Thymus (tissue), 11 donors: ENCODE results near the gene MYO1E. TPM values are rescaled to one million over a fixed set of nuclear protein-coding genes. Genes with fewer than 3 reads are reported as not detected.
"Not testable (repeated sequence)": the region's sequence is repeated elsewhere in the genome, so short reads cannot be mapped to it uniquely, and the experiment has no call there.

Source experiments
- DNase-seq, 9 donors: peaks; one replicate each; pipeline ENCODE4 v3.0.0-alpha.2; 2013; ENCODE audit warnings: low spot score in 9 of 9, low read depth in 6 of 9, missing footprints in 1 of 9
- H3K27ac ChIP-seq, 2 donors: one replicate each; pipeline ENCODE4 v1.5.1; 2013; ENCODE audit warnings: control low read depth in 1 of 2, low read depth in 1 of 2, low read length in 1 of 2, mild to moderate bottlenecking in 1 of 2, moderate library complexity in 1 of 2
- H3K27me3 ChIP-seq, 2 donors: one replicate each; pipeline ENCODE4 v1.5.1; 2013; ENCODE audit warnings: low read length in 1 of 2; ENCODE audit not compliant: control insufficient read depth in 2 of 2, insufficient read depth in 1 of 2
- H3K36me3 ChIP-seq, 2 donors: one replicate each; pipeline ENCODE4 v1.5.1; 2013; ENCODE audit warnings: low read length in 1 of 2, mild to moderate bottlenecking in 1 of 2, moderate library complexity in 1 of 2; ENCODE audit not compliant: control insufficient read depth in 2 of 2, insufficient read depth in 2 of 2
- H3K4me1 ChIP-seq, 2 donors: one replicate each; pipeline ENCODE4 v1.5.1; 2013; ENCODE audit warnings: low read length in 2 of 2; ENCODE audit not compliant: control insufficient read depth in 2 of 2, insufficient read depth in 2 of 2
- H3K4me3 ChIP-seq, 2 donors: one replicate each; pipeline ENCODE4 v1.5.1; 2013; ENCODE audit warnings: low read length in 2 of 2, control low read depth in 1 of 2, mild to moderate bottlenecking in 1 of 2
- H3K9me3 ChIP-seq, 2 donors: one replicate each; pipeline ENCODE4 v1.5.1; 2013; ENCODE audit warnings: low read length in 1 of 2, mild to moderate bottlenecking in 1 of 2; ENCODE audit not compliant: control insufficient read depth in 2 of 2, insufficient read depth in 1 of 2
- WGBS: extraction: QIAGEN DNeasy Blood & Tissue Kit; methylation state at CpG from one replicate; pipeline ENCODE4 v1.1.7; 2013; 5-methylcytosine and 5-hydroxymethylcytosine counted together
- polyA plus RNA-seq: library from polyadenylated mRNA; stranded (reverse); fragments of 200-250 nt; gene quantifications from one replicate; pipeline ENCODE4 v1.2.3, GENCODE V29; 2013
- total RNA-seq: library from RNA; stranded (reverse); fragments of 120-200 nt; gene quantifications from one replicate; pipeline ENCODE4 v1.2.4, GENCODE V29; 2013
- donor health status: healthy.

Gene MYO1E
- total and polyA plus RNA-seq, 2 donors = 15.5 to 59.8 TPM

- H3K27ac ChIP-seq = no peak overlapping the region
- H3K9me3 ChIP-seq = no peaks in the 10 kb centered on the region
- peaks cover 0 to 4% of the 10 kb centered on the region in 2 donors for H3K4me1 ChIP-seq
- no peak for DNase-seq
- no peaks in the 10 kb centered on the region for H3K27me3 ChIP-seq
- no peaks in the 10 kb centered on the region for H3K36me3 ChIP-seq
- H3K4me3 ChIP-seq = no peak overlapping the region
- 85% methylated on average over 3 of the region's 3 CpGs for WGBS
These were observed 23.5 kb upstream of the MYO1E start for GRCh38 chr15:59396211-59396610.

GRCh38 chr15:59394166-59394661, 21.5 kb upstream of the MYO1E start:
- no peaks in the 10 kb centered on the region for H3K27me3 ChIP-seq
- H3K4me3 ChIP-seq = no peak overlapping the region
- H3K27ac ChIP-seq = no peak overlapping the region
- DNase-seq = no peak
- no peaks in the 10 kb centered on the region for H3K36me3 ChIP-seq
- no peaks in the 10 kb centered on the region for H3K4me1 ChIP-seq
- 97% methylated on average over 9 of the region's 9 CpGs for WGBS
- H3K9me3 ChIP-seq = no peaks in the 10 kb centered on the region

- Histone ChIP-seq H3K27ac (no peak overlapping the region), H3K4me1 (no peaks in the 10 kb centered on the region), H3K27me3 (no peaks in the 10 kb centered on the region), H3K4me3 (no peak overlapping the region), H3K36me3 (no peaks in the 10 kb centered on the region), H3K9me3 (no peaks in the 10 kb centered on the region)
- WGBS = 86% methylated on average over 5 of the region's 5 CpGs
- DNase-seq = no peak
These were observed 19.6 kb upstream of the MYO1E start for GRCh38 chr15:59392299-59392698.

GRCh38 chr15:59388670-59389069, 16.0 kb upstream of the MYO1E start:
- H3K27me3 ChIP-seq = no peaks in the 10 kb centered on the region
- no peaks in the 10 kb centered on the region for H3K9me3 ChIP-seq
- DNase-seq = no peak
- no peaks in the 10 kb centered on the region for H3K4me1 ChIP-seq
- H3K36me3 ChIP-seq = no peaks in the 10 kb centered on the region
- no peak overlapping the region for H3K4me3 ChIP-seq
- WGBS = 91% methylated on average over 3 of the region's 3 CpGs
- no peak overlapping the region for H3K27ac ChIP-seq

GRCh38 chr15:59387196-59387878, 14.7 kb upstream of the MYO1E start:
- H3K9me3 ChIP-seq, H3K27ac ChIP-seq, H3K4me3 ChIP-seq, H3K4me1 ChIP-seq, H3K27me3 ChIP-seq, H3K36me3 ChIP-seq, DNase-seq: not testable (repeated sequence)
- 98% methylated on average over 13 of the region's 13 CpGs for WGBS

- Histone ChIP-seq H3K4me1 (no peaks in the 10 kb centered on the region), H3K4me3 (no peak overlapping the region), H3K36me3 (no peaks in the 10 kb centered on the region), H3K9me3 (no peaks in the 10 kb centered on the region), H3K27ac (no peak overlapping the region), H3K27me3 (no peaks in the 10 kb centered on the region)
- 88% methylated on average over 4 of the region's 4 CpGs for WGBS
- DNase-seq = no peak
These were observed 12.5 kb upstream of the MYO1E start for GRCh38 chr15:59385171-59385570.

GRCh38 chr15:59384507-59384906, 11.8 kb upstream of the MYO1E start:
- H3K27ac ChIP-seq = no peak overlapping the region
- no peaks in the 10 kb centered on the region for H3K36me3 ChIP-seq
- no peaks in the 10 kb centered on the region for H3K9me3 ChIP-seq
- 68% methylated on average over 3 of the region's 3 CpGs for WGBS
- no peak overlapping the region for H3K4me3 ChIP-seq
- no peaks in the 10 kb centered on the region for H3K27me3 ChIP-seq
- H3K4me1 ChIP-seq = no peaks in the 10 kb centered on the region
- no peak for DNase-seq

GRCh38 chr15:59380902-59381610, 8.4 kb upstream of the MYO1E start:
- no peaks in the 10 kb centered on the region for H3K4me1 ChIP-seq
- no peak overlapping the region for H3K4me3 ChIP-seq
- no peaks in the 10 kb centered on the region for H3K27me3 ChIP-seq
- H3K9me3 ChIP-seq = no peaks in the 10 kb centered on the region
- WGBS = 82% methylated on average over 7 of the region's 7 CpGs
- no peaks in the 10 kb centered on the region for H3K36me3 ChIP-seq
- no peak overlapping the region for H3K27ac ChIP-seq
- DNase-seq = no peak

GRCh38 chr15:59379531-59379930, 6.9 kb upstream of the MYO1E start:
- Histone ChIP-seq H3K27ac (no peak overlapping the region), H3K36me3 (no peaks in the 10 kb centered on the region), H3K4me3 (no peak overlapping the region), H3K9me3 (no peaks in the 10 kb centered on the region), H3K4me1 (no peaks in the 10 kb centered on the region), H3K27me3 (peaks cover 6 to 7% of the 10 kb centered on the region in 2 donors)
- 96% methylated on average over 1 of the region's 1 CpG for WGBS
- no peak for DNase-seq
